ENCODE results near the gene LGALS3BP. TPM values are rescaled to one million over a fixed set of nuclear protein-coding genes. Genes with fewer than 3 reads are reported as not detected.

LGALS3BP gene
- total and polyA plus RNA-seq, 2 experiments from 2014 or later, result 15.1 to 36.5 TPM

GRCh38 chr17:79027274-79027924, 47.7 kb upstream of the LGALS3BP start (continued):
- TF ChIP-seq ZNF462 (CRISPR knock-in tag; IDR thresholded peaks at IDR 0.05), result no peak
- no peak for TF ChIP-seq NANOG (IDR thresholded peaks at IDR 0.05; ENCODE audit: borderline replicate concordance)
- no peak for TF ChIP-seq EZH2 (IDR thresholded peaks at IDR 0.05; ENCODE audit: low read depth, unreplicated experiment)
- TF ChIP-seq POLR2AphosphoS5 (IDR thresholded peaks at IDR 0.05; ENCODE audit: low read depth), result no peak
- TF ChIP-seq ZNF114 (CRISPR knock-in tag; IDR thresholded peaks at IDR 0.05), result no peak
- TF ChIP-seq EZH2phosphoT487 (IDR thresholded peaks at IDR 0.05; ENCODE audit: unreplicated experiment), result no peak
- TF ChIP-seq ETS1 (IDR thresholded peaks at IDR 0.05), result no peak

Data from GM23338 (cell line).